Body of pancreas (tissue), 4 donors: ENCODE measurements around the gene SH2B2. TPM values are rescaled to one million over a fixed set of nuclear protein-coding genes. Genes with fewer than 3 reads are reported as not detected.
A peak's percentile ranks its signal among the peaks of the same experiment; 100 is the strongest.

Experiments
- ATAC-seq: fragments of 150-250 bp; one replicate; pipeline ENCODE4 v1.9.1; 2016
- DNase-seq, 4 donors: peaks; one replicate each; pipeline ENCODE4 v3.0.0-alpha.2; 2019
- H3K27ac ChIP-seq, 4 donors: fragments of 200-600 bp; sonication (generic); 1 replicate in 3 of 4; 2 replicates in 1 of 4; pipeline versions ENCODE4 v1.5.1 to v1.6.1; 2016 to 2019; ENCODE audit warnings: mild to moderate bottlenecking in 1 of 4, mixed read lengths in 1 of 4, moderate library complexity in 1 of 4
- H3K27me3 ChIP-seq, 2 donors: fragments of 200-600 bp; sonication (generic); one replicate each; pipeline ENCODE4 v1.6.0; 2016; ENCODE audit warnings: mild to moderate bottlenecking in 1 of 2
- H3K36me3 ChIP-seq, 2 donors: fragments of 200-600 bp; sonication (generic); replicated peaks in 1 of 2; 2 replicates each; pipeline ENCODE4 v1.5.1; 2016; ENCODE audit warnings: low read depth in 2 of 2; ENCODE audit not compliant: insufficient read depth in 1 of 2
- H3K4me1 ChIP-seq: fragments of 200-600 bp; sonication (generic); one replicate; pipeline ENCODE4 v1.6.0; 2016
- H3K4me3 ChIP-seq, 2 donors: fragments of 200-600 bp; sonication (generic); 1 replicate in 1 of 2; 2 replicates in 1 of 2; pipeline ENCODE4 v1.5.1; 2016 to 2019
- H3K9me3 ChIP-seq, 3 donors: fragments of 200-600 bp; sonication (generic); 1 replicate in 2 of 3; 2 replicates in 1 of 3; pipeline ENCODE4 v1.5.1; 2016
- CTCF ChIP-seq, 7 experiments: fragments of 450-650 bp in 4 of 7; fragments of 200-600 bp in 3 of 7; sonication (generic) in 3 of 7; IDR thresholded peaks; one replicate each; pipeline ENCODE4 v1.5.1; 2016 to 2019; ENCODE audit warnings: antibody characterized with exemption in 7 of 7
- POLR2A ChIP-seq, 3 donors: fragments of 450-650 bp; IDR thresholded peaks; one replicate each; pipeline ENCODE4 v1.6.1; 2016; ENCODE audit warnings: antibody characterized with exemption in 3 of 3, mild to moderate bottlenecking in 2 of 3
- WGBS, 2 donors: methylation state at CpG; one replicate each; pipeline ENCODE4 v1.1.5; 2017; 5-methylcytosine and 5-hydroxymethylcytosine counted together
- intact Hi-C: fragments of 100-400 bp; cut with DNase I; formaldehyde crosslinking; loops from one replicate; pipeline ENCODE4 v1.15.1; 2023
- total RNA-seq, 2 donors: library from RNA; depleted of rRNA; stranded (reverse); fragments of >200 nt; gene quantifications; one replicate each; pipeline ENCODE4 v1.1.0, GENCODE V29; 2016

The SH2B2 gene
- total RNA-seq, 2 donors from 2014 or later: 1.0 to 6.3 TPM

- Histone ChIP-seq H3K4me3 (no peak overlapping the region), H3K27me3 (no peaks in the 10 kb centered on the region), H3K27ac (no peak overlapping the region), H3K9me3 (no peaks in the 10 kb centered on the region), H3K36me3 (no peaks in the 10 kb centered on the region), H3K4me1 (no peaks in the 10 kb centered on the region)
- TF ChIP-seq CTCF (IDR thresholded peaks at IDR 0.05): no peak
- no peak for TF ChIP-seq POLR2A (IDR thresholded peaks at IDR 0.05)
- 71 to 84% methylated on average over 7 to 13 of the region's 13 CpGs for WGBS, 2 donors
- intact Hi-C loops: loop anchor here (5.0 kb wide), 1 partner anchor 728 kb away; no protein-coding TSS in a partner anchor
- ATAC-seq (no peak), DNase-seq (no peak)
These were observed 16.3 kb upstream of the SH2B2 start for GRCh38 chr7:102270178-102270887.

- TF ChIP-seq POLR2A (IDR thresholded peaks at IDR 0.05) (no peak), CTCF (IDR thresholded peaks at IDR 0.05) (no peak)
- DNase-seq: no peak
- Histone ChIP-seq H3K4me1 (no peaks in the 10 kb centered on the region), H3K4me3 (no peak overlapping the region), H3K27me3 (no peaks in the 10 kb centered on the region), H3K9me3 (no peaks in the 10 kb centered on the region), H3K36me3 (no peaks in the 10 kb centered on the region), H3K27ac (no peak overlapping the region)
- 90 to 93% methylated on average over 10 of the region's 10 CpGs for WGBS, 2 donors
- no peak for ATAC-seq
- intact Hi-C loops: loop anchor here (5.0 kb wide), 1 partner anchor 729 kb away; no protein-coding TSS in a partner anchor
These were observed 15.4 kb upstream of the SH2B2 start for GRCh38 chr7:102271158-102271798.

GRCh38 chr7:102272075-102272916 lies 14.4 kb upstream of the SH2B2 start:
- DNase-seq (peak; percentile 74 to 84 (median 76)), ATAC-seq (peak; percentile 77)
- Histone ChIP-seq H3K27ac (no peak overlapping the region), H3K27me3 (no peaks in the 10 kb centered on the region), H3K4me3 (no peak overlapping the region), H3K36me3 (no peaks in the 10 kb centered on the region), H3K4me1 (no peaks in the 10 kb centered on the region), H3K9me3 (no peaks in the 10 kb centered on the region)
- TF ChIP-seq CTCF (IDR thresholded peaks at IDR 0.05) (peak; percentile 77 to 92 (median 86)), POLR2A (IDR thresholded peaks at IDR 0.05) (no peak)
- intact Hi-C loops: loop anchor here (5.0 kb wide), 1 partner anchor 730 kb away; no protein-coding TSS in a partner anchor
- 37 to 75% methylated on average over 10 to 21 of the region's 21 CpGs for WGBS, 2 donors

GRCh38 chr7:102272917-102273748 lies 13.5 kb upstream of the SH2B2 start:
- no peak overlapping the region for H3K4me3 ChIP-seq
- 82 to 86% methylated on average over 5 to 16 of the region's 16 CpGs for WGBS, 2 donors
- H3K27ac ChIP-seq: no peak overlapping the region
- TF ChIP-seq POLR2A (IDR thresholded peaks at IDR 0.05) (no peak), CTCF (IDR thresholded peaks at IDR 0.05) (no peak)
- no peaks in the 10 kb centered on the region for H3K4me1 ChIP-seq
- H3K36me3 ChIP-seq: no peaks in the 10 kb centered on the region
- intact Hi-C loops: loop anchor here (5.0 kb wide), 1 partner anchor 731 kb away; no protein-coding TSS in a partner anchor
- no peaks in the 10 kb centered on the region for H3K27me3 ChIP-seq
- no peak for DNase-seq
- no peaks in the 10 kb centered on the region for H3K9me3 ChIP-seq
- ATAC-seq: no peak
